ENCODE results near the gene FAM53B.

DNA sequence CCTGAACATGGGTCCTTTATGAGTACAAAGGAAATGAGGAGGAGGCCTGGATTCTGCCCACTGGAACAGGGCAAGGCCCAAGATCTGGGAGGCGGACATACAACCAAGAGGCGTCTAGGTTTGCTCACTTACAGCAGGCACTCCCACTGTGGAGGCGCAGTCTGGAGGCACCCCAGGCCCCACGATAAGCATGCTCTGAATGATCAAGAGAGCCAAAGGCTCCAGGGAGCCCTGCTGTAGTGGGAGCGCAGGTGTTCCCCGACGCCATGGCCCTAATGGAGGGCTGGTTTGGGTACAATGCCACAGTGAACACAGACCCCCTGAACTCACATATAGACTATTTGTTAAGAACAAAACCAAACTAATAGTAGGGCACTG, 88.1 kb downstream of the FAM53B start:
- TF ChIP-seq, protein P1, sequence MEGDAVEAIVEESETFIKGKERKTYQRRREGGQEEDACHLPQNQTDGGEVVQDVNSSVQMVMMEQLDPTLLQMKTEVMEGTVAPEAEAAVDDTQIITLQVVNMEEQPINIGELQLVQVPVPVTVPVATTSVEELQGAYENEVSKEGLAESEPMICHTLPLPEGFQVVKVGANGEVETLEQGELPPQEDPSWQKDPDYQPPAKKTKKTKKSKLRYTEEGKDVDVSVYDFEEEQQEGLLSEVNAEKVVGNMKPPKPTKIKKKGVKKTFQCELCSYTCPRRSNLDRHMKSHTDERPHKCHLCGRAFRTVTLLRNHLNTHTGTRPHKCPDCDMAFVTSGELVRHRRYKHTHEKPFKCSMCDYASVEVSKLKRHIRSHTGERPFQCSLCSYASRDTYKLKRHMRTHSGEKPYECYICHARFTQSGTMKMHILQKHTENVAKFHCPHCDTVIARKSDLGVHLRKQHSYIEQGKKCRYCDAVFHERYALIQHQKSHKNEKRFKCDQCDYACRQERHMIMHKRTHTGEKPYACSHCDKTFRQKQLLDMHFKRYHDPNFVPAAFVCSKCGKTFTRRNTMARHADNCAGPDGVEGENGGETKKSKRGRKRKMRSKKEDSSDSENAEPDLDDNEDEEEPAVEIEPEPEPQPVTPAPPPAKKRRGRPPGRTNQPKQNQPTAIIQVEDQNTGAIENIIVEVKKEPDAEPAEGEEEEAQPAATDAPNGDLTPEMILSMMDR (IDR thresholded peaks at IDR 0.05) = no peak
- TF ChIP-seq POLR2A (IDR thresholded peaks at IDR 0.05) (no peak), POLR2AphosphoS5 (IDR thresholded peaks at IDR 0.05) (no peak), EP300 (IDR thresholded peaks at IDR 0.05) (no peak)
